ENCODE data around the gene PFKM.
A peak's percentile ranks its signal among the peaks of the same experiment; 100 is the strongest.

PFKM gene

DNA sequence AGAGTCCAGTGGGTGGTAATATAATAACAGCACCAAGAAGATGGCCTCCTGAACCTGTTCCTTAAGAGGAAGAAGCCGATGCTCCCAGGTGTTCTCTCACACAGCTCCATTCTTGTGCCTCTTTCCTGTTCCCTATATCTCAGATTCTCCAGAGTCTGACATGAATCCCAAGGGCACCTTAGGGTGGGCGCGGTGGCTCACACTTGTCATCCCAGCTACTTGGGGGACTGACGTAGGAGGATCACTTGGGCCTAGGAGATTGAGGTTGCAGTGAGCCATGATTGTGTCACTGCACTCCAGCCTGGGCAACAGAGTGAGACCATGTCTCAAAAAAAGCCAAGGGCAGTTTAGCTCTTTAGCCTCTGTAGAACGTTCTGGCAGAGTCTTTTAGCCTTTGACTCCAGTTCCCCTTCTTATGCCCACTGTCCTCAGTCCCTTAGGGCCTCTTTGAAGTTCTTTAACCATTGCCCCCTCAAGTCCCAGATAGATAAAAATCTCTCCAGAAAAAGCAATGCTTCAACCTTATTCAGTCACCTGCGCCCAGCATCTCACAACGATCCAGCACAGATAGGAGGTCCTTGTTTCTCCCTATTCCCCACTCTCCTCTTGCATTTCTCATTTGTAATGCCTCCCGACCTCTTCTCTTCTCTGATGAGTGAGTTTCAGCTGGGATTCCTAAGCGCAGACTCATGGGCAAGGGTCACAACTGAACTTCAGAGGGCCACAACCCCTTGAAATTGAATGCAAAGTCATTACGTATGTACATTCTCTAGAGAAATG is 68.9 kb downstream of the PFKM start:
- DNase-seq (ENCODE audit: low read depth in 2 of 2) = no peak

GRCh38 chr12:48189331-48190125 is 70.4 kb downstream of the PFKM start:
- peak in 1 of 2 donors; percentile 63 for DNase-seq (ENCODE audit: low read depth in 2 of 2)

DNA sequence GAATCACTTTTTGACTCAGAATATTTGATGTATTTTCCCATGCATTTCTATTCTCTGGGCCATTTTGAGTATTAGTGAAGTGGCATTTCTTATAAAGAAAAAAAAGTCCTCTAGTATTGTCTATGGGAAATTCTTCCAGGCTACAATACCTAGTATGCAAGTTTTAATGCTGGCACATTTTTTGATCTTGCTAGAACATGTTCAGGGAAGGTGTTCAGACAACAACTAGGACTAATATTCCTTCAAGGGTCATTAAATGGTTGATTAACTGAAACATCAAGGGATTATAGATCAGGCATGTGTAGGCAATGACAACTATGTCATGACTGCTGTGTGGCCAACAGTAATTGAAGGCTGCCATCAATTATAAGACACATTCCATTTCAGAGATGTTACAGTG is 71.9 kb downstream of the PFKM start:
- DNase-seq (ENCODE audit: low read depth in 2 of 2) = no peak

GRCh38 chr12:48192861-48193260 is 73.7 kb downstream of the PFKM start:
- DNase-seq (ENCODE audit: low read depth in 2 of 2) = no peak

DNA sequence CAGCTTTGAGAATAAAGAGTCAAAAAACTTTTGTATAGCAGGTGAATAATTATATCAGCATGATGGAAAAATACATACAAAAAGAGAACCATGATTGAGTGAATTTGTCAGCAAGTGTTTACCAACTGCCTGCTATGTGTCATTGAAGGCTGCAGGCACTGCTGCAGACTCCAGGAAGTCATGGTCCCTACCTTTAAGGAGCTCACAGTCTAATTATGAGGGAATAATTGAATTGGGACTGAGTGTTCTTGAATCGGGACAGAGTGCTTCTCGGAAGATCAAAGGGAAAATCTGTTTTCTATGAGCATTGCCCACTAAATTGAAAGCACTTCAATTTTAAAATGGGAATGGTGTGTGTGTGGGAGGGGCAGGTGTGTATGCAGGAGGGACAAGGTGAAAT is 74.5 kb downstream of the PFKM start:
- DNase-seq (ENCODE audit: low read depth in 2 of 2) = no peak

- no peak for DNase-seq (ENCODE audit: low read depth in 2 of 2)
Measured at GRCh38 chr12:48194799-48195201, 75.6 kb downstream of the PFKM start.
